HAP-1 (cell line): ENCODE results near the gene MTX1.

Source experiments
- DNase-seq, 2 experiments: peaks; one replicate each; pipeline ENCODE4 v3.0.0-alpha.2; 2016 to 2020; ENCODE audit warnings: low spot score in 2 of 2
- H3K27me3 ChIP-seq: fragments of 250-450 bp; sonication (Bioruptor Pico); 2 replicates; pipeline ENCODE4 v1.5.1; 2020; ENCODE audit warnings: low read depth, mild to moderate bottlenecking, moderate library complexity
- H3K36me3 ChIP-seq: fragments of 250-450 bp; sonication (Bioruptor Pico); replicated peaks from 2 replicates; pipeline ENCODE4 v1.5.1; 2020; ENCODE audit warnings: mild to moderate bottlenecking
- H3K4me1 ChIP-seq: fragments of 250-450 bp; sonication (Bioruptor Pico); 2 replicates; pipeline ENCODE4 v1.5.1; 2020; ENCODE audit warnings: mild to moderate bottlenecking
- H3K4me3 ChIP-seq: fragments of 250-450 bp; sonication (Bioruptor Pico); 2 replicates; pipeline ENCODE4 v1.5.1; 2020; ENCODE audit warnings: mild to moderate bottlenecking, moderate library complexity
- H3K9me3 ChIP-seq: fragments of 250-450 bp; sonication (Bioruptor Pico); 2 replicates; pipeline ENCODE4 v1.5.1; 2020; ENCODE audit warnings: mild to moderate bottlenecking, moderate library complexity
- in situ Hi-C: fragments of 300-500 bp; cut with MboI; formaldehyde crosslinking; loops from 3 replicates; pipeline ENCODE4 v1.14.3; 2020; ENCODE audit warnings: low sequenced_read_pairs, inconsistent platforms, mixed read lengths

MTX1 gene

GRCh38 chr1:155253797-155254196 lies 45.3 kb downstream of the MTX1 start:
- peaks cover 21% of the 10 kb centered on the region for H3K4me1 ChIP-seq
- H3K36me3 ChIP-seq = peaks cover 34% of the 10 kb centered on the region
- H3K27me3 ChIP-seq = no peaks in the 10 kb centered on the region
- H3K4me3 ChIP-seq = peak overlapping the region; percentile 67
- in situ Hi-C loops = no loop called here
- peak in 1 of 2 experiments; percentile 7 for DNase-seq
- H3K9me3 ChIP-seq = no peaks in the 10 kb centered on the region

- Histone ChIP-seq H3K27me3 (no peaks in the 10 kb centered on the region), H3K4me3 (peak overlapping the region; percentile 67), H3K36me3 (peaks cover 29% of the 10 kb centered on the region), H3K4me1 (peaks cover 21% of the 10 kb centered on the region), H3K9me3 (no peaks in the 10 kb centered on the region)
- no peak for DNase-seq
- in situ Hi-C loops = no loop called here
Measured at GRCh38 chr1:155254228-155254713, 45.8 kb downstream of the MTX1 start.

DNA sequence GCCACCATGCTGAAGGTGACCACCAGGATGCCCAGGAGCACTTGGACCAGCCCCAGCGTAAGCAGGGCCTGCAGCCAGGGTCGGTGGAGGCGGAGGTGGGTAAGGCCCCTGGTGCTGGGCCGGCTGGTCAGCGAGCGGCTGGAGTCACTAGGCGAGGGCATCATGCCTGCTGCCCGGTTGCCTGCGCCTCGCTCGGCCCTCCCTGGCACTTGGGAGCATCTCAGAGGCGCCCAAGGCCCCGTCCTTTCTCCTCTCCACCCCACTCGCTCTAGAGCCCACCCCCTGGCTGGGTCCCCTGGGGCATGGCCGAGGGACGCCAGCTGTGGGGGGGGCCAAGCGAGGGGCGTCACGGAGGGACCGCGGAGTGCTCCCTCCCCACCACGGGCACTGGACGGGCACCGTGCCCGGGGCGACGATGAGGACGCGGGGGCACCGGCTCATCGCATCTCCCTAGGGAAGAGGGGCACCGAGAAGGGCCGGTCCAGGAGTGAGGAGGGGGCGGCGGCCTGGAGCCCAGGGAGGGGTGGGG lies 46.3 kb downstream of the MTX1 start:
- no peaks in the 10 kb centered on the region for H3K9me3 ChIP-seq
- H3K4me3 ChIP-seq = peak overlapping the region; percentile 67
- no peaks in the 10 kb centered on the region for H3K27me3 ChIP-seq
- peaks cover 28% of the 10 kb centered on the region for H3K36me3 ChIP-seq
- DNase-seq = peak in 1 of 2 experiments; percentile 28
- in situ Hi-C loops = no loop called here
- peaks cover 21% of the 10 kb centered on the region for H3K4me1 ChIP-seq

DNA sequence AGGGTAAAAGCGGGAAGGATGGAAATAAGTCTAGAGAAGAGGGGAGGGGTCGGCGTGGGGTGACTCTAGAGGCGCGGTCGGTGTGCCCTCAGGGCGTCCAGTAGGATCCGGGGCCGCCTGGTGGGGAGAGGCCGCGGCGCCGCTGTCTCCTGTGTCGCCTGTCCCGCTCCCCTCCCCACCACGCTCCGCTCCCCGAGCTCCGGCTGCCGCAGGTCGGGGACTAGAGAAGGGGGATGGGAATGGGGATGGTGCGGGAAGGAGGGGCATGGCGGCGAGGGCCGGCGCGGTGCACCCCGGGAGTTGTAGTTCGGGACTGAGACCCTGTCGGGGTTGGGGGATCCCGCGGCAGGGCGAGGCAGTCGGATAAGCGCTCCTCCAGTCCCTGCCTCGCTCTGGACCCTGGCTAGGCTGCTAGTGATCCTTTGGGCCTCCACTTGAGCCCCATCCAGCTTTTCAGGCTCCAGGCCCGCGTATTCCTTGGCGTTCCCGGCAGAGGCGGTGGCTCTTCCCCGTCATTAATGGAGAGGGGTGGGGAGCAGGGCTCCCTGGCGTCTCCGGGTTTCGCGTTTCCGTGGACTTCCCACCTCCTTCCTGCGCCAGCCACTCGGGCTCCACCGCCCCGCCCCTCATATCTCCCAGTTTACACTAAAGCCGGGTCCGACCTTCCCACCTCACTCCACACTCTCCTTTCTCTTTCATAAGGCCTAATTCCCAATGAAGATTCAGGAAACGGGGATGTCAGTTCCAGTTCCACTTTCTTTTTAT lies 46.9 kb downstream of the MTX1 start, which contains the start of gene ENTREP3:
Gene ENTREP3, minus strand, starts transcription at position 241 of the 765 bp plus-strand sequence. CDS start 606 bp downstream, outside the sequence.
- peak within 1 kb of the TSS; percentile 67 for H3K4me3 ChIP-seq
- no peaks in the 10 kb centered on the region for H3K9me3 ChIP-seq
- H3K27me3 ChIP-seq = no peaks in the 10 kb centered on the region
- peaks cover 21% of the 10 kb centered on the region for H3K4me1 ChIP-seq
- DNase-seq = peak; percentile 84 to 95
- in situ Hi-C loops = no loop called here
- peaks cover 30% of the 10 kb centered on the region for H3K36me3 ChIP-seq

- Histone ChIP-seq H3K9me3 (no peaks in the 10 kb centered on the region), H3K4me3 (peak overlapping the region; percentile 67), H3K36me3 (peaks cover 28% of the 10 kb centered on the region), H3K27me3 (no peaks in the 10 kb centered on the region), H3K4me1 (peaks cover 20% of the 10 kb centered on the region)
- in situ Hi-C loops = no loop called here
- DNase-seq = no peak
Measured at GRCh38 chr1:155256058-155256852, 47.8 kb downstream of the MTX1 start.

DNA sequence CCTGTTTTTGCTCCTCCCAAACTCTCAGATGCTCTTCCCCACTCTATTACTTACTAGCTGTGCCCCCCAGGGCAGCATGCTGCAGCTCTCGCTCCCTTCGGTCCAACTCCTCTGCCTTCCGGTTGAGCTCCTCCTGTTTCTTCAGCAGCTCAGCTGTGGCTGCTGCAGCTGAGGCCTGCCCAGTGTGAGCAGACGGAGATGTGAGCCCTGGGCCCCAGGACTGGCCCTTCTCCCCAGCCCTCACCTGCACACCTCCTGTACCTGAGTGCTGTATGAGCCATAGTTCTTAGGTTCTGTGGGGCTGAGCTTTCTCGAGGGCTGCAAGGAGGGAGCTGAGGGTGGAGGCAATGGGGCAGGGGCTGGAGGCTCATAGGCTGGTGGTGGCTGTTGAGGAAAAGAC lies 51.8 kb downstream of the MTX1 start:
- H3K27me3 ChIP-seq = no peaks in the 10 kb centered on the region
- no peak for DNase-seq
- H3K4me1 ChIP-seq = peaks cover 8% of the 10 kb centered on the region
- H3K36me3 ChIP-seq = peaks cover 48% of the 10 kb centered on the region
- no peaks in the 10 kb centered on the region for H3K9me3 ChIP-seq
- H3K4me3 ChIP-seq = no peak overlapping the region
- in situ Hi-C loops = no loop called here

GRCh38 chr1:155261493-155261851 lies 53.0 kb downstream of the MTX1 start:
- in situ Hi-C loops = no loop called here
- DNase-seq = no peak
- Histone ChIP-seq H3K4me1 (peaks cover 3% of the 10 kb centered on the region), H3K27me3 (no peaks in the 10 kb centered on the region), H3K36me3 (peaks cover 53% of the 10 kb centered on the region), H3K4me3 (peak overlapping the region; percentile 61), H3K9me3 (no peaks in the 10 kb centered on the region)

- in situ Hi-C loops = no loop called here
- H3K36me3 ChIP-seq = peaks cover 59% of the 10 kb centered on the region
- H3K4me1 ChIP-seq = peaks cover 3% of the 10 kb centered on the region
Measured at GRCh38 chr1:155261852-155262673, 53.6 kb downstream of the MTX1 start, which contains the start of gene SCAMP3. Gene SCAMP3, minus strand, starts transcription at chr1:155262360. Its CDS starts 209 bp downstream, at chr1:155262151.

DNA sequence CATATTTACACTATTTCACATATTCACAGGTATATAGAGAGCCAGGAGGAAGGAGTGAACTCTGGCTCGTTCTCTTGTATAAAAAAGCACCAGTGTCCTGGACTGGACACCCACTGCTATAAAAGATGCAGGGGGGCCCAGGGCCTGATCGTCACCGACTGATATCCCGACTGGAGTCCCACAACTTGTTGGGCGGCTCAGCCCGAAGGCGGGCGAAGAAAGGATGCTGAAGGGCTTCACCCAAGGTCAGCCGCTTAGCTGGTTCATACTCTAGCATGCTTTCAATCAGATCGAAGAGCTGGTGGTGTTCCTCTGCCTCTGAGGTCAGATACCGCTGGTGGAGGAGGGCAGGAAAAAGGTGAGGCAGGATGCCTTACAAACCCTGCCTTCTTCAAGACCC lies 54.6 kb downstream of the MTX1 start:
- peaks cover 69% of the 10 kb centered on the region for H3K36me3 ChIP-seq
- no peak for DNase-seq
- in situ Hi-C loops = no loop called here
- H3K9me3 ChIP-seq = no peaks in the 10 kb centered on the region
- no peak overlapping the region for H3K4me3 ChIP-seq
- no peaks in the 10 kb centered on the region for H3K27me3 ChIP-seq
- H3K4me1 ChIP-seq = peaks cover 3% of the 10 kb centered on the region

More at GRCh38 chr1:155261852-155262673, 53.6 kb downstream of the MTX1 start, which contains the start of gene SCAMP3:
- no peaks in the 10 kb centered on the region for H3K27me3 ChIP-seq
- H3K4me3 ChIP-seq = peak within 1 kb of the TSS; percentile 61
- H3K9me3 ChIP-seq = no peaks in the 10 kb centered on the region
- peak; percentile 97 to 98 for DNase-seq
